HepG2 (cell line): ENCODE results near the gene SFTPB.

Source experiments
- CAMTA2 ChIP-seq: sonication (generic); formaldehyde crosslinking; IDR thresholded peaks from 2 replicates; pipeline ENCODE4 v1.4.0; 2020; ENCODE audit warnings: mild to moderate bottlenecking, missing genetic modification reagents, borderline replicate concordance
- CSRNP1 ChIP-seq: sonication (generic); formaldehyde crosslinking; IDR thresholded peaks from 2 replicates; pipeline ENCODE4 v1.8.1; 2023; ENCODE audit warnings: mild to moderate bottlenecking, missing genetic modification reagents
- FOSL2 ChIP-seq: sonication (generic); formaldehyde crosslinking; IDR thresholded peaks from 2 replicates; pipeline ENCODE4 v1.4.0; 2020; ENCODE audit warnings: missing genetic modification reagents
- GPBP1L1 ChIP-seq: sonication (generic); formaldehyde crosslinking; IDR thresholded peaks from 2 replicates; pipeline ENCODE4 v1.5.0; 2020; ENCODE audit warnings: mild to moderate bottlenecking, missing genetic modification reagents
- PHF8 ChIP-seq: sonication (generic); formaldehyde crosslinking; IDR thresholded peaks from 2 replicates; pipeline ENCODE4 v1.5.0; 2020; ENCODE audit warnings: missing genetic modification reagents
- YY1 ChIP-seq: IDR thresholded peaks from 2 replicates; pipeline ENCODE4 v1.6.1; 2011; ENCODE audit warnings: low read length, low read depth, moderate library complexity, mild to moderate bottlenecking; ENCODE audit not compliant: insufficient read depth, insufficient replicate concordance
- ZBTB8A ChIP-seq: sonication (generic); formaldehyde crosslinking; IDR thresholded peaks from 2 replicates; pipeline ENCODE4 v1.4.0; 2020; ENCODE audit warnings: mild to moderate bottlenecking, low read depth, missing genetic modification reagents, borderline replicate concordance
- ZNF12 ChIP-seq: sonication (generic); formaldehyde crosslinking; IDR thresholded peaks from 2 replicates; pipeline ENCODE4 v1.5.0; 2020; ENCODE audit warnings: missing genetic modification reagents
- ZNF7 ChIP-seq: IDR thresholded peaks from 2 replicates; pipeline ENCODE4 v1.6.1; 2016; ENCODE audit warnings: missing biosample characterization, missing genetic modification reagents
- TF ChIP-seq, protein P1 (sequence below): sonication (generic); formaldehyde crosslinking; IDR thresholded peaks from 2 replicates; pipeline ENCODE4 v1.4.0; 2020; ENCODE audit warnings: missing genetic modification reagents, borderline replicate concordance
- TF ChIP-seq, protein P2 (sequence below): sonication (generic); formaldehyde crosslinking; IDR thresholded peaks from 2 replicates; pipeline ENCODE4 v1.5.0; 2020; ENCODE audit warnings: mild to moderate bottlenecking, missing genetic modification reagents, moderate library complexity
- TF ChIP-seq, protein P3 (sequence below): sonication (generic); formaldehyde crosslinking; IDR thresholded peaks from 2 replicates; pipeline ENCODE4 v1.5.1; 2020; ENCODE audit warnings: mild to moderate bottlenecking, missing genetic modification reagents, moderate library complexity

DNA sequence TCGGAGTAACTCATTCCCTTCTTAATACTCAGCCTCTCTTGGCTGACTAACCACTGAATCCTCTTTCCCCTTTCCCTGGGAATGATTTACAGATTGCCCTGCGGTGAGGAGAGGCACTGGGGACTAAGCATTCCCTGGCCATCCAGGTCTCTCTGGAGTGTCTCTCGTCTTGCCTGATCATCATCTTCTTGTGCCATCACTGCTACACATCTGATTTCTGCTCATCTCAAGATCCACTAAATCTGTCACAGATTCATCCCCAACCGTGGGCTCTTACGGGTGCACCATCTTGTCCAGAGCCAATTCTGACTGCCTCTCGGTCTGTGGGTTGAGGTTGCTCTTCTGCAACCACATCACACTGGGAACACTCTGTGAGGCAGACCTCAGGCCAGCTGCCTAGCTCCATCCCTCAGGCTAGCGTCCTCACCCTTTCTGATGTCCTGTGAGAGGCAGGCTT is 12.0 kb downstream of the SFTPB start:
- no peak for TF ChIP-seq ZNF7 (CRISPR knock-in tag)
- no peak for TF ChIP-seq YY1
- no peak for TF ChIP-seq PHF8
- no peak for TF ChIP-seq CAMTA2 (CRISPR knock-in tag)
- TF ChIP-seq, protein P1, sequence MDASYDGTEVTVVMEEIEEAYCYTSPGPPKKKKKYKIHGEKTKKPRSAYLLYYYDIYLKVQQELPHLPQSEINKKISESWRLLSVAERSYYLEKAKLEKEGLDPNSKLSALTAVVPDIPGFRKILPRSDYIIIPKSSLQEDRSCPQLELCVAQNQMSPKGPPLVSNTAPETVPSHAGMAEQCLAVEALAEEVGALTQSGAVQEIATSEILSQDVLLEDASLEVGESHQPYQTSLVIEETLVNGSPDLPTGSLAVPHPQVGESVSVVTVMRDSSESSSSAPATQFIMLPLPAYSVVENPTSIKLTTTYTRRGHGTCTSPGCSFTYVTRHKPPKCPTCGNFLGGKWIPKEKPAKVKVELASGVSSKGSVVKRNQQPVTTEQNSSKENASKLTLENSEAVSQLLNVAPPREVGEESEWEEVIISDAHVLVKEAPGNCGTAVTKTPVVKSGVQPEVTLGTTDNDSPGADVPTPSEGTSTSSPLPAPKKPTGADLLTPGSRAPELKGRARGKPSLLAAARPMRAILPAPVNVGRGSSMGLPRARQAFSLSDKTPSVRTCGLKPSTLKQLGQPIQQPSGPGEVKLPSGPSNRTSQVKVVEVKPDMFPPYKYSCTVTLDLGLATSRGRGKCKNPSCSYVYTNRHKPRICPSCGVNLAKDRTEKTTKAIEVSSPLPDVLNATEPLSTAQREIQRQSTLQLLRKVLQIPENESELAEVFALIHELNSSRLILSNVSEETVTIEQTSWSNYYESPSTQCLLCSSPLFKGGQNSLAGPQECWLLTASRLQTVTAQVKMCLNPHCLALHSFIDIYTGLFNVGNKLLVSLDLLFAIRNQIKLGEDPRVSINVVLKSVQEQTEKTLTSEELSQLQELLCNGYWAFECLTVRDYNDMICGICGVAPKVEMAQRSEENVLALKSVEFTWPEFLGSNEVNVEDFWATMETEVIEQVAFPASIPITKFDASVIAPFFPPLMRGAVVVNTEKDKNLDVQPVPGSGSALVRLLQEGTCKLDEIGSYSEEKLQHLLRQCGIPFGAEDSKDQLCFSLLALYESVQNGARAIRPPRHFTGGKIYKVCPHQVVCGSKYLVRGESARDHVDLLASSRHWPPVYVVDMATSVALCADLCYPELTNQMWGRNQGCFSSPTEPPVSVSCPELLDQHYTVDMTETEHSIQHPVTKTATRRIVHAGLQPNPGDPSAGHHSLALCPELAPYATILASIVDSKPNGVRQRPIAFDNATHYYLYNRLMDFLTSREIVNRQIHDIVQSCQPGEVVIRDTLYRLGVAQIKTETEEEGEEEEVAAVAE = no peak
- TF ChIP-seq, protein P2, sequence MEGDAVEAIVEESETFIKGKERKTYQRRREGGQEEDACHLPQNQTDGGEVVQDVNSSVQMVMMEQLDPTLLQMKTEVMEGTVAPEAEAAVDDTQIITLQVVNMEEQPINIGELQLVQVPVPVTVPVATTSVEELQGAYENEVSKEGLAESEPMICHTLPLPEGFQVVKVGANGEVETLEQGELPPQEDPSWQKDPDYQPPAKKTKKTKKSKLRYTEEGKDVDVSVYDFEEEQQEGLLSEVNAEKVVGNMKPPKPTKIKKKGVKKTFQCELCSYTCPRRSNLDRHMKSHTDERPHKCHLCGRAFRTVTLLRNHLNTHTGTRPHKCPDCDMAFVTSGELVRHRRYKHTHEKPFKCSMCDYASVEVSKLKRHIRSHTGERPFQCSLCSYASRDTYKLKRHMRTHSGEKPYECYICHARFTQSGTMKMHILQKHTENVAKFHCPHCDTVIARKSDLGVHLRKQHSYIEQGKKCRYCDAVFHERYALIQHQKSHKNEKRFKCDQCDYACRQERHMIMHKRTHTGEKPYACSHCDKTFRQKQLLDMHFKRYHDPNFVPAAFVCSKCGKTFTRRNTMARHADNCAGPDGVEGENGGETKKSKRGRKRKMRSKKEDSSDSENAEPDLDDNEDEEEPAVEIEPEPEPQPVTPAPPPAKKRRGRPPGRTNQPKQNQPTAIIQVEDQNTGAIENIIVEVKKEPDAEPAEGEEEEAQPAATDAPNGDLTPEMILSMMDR (CRISPR knock-in tag) = no peak
- TF ChIP-seq FOSL2 (CRISPR knock-in tag) = no peak
- no peak for TF ChIP-seq CSRNP1 (CRISPR knock-in tag)
- TF ChIP-seq GPBP1L1 = no peak
- no peak for TF ChIP-seq ZNF12 (CRISPR knock-in tag)
- TF ChIP-seq, protein P3, sequence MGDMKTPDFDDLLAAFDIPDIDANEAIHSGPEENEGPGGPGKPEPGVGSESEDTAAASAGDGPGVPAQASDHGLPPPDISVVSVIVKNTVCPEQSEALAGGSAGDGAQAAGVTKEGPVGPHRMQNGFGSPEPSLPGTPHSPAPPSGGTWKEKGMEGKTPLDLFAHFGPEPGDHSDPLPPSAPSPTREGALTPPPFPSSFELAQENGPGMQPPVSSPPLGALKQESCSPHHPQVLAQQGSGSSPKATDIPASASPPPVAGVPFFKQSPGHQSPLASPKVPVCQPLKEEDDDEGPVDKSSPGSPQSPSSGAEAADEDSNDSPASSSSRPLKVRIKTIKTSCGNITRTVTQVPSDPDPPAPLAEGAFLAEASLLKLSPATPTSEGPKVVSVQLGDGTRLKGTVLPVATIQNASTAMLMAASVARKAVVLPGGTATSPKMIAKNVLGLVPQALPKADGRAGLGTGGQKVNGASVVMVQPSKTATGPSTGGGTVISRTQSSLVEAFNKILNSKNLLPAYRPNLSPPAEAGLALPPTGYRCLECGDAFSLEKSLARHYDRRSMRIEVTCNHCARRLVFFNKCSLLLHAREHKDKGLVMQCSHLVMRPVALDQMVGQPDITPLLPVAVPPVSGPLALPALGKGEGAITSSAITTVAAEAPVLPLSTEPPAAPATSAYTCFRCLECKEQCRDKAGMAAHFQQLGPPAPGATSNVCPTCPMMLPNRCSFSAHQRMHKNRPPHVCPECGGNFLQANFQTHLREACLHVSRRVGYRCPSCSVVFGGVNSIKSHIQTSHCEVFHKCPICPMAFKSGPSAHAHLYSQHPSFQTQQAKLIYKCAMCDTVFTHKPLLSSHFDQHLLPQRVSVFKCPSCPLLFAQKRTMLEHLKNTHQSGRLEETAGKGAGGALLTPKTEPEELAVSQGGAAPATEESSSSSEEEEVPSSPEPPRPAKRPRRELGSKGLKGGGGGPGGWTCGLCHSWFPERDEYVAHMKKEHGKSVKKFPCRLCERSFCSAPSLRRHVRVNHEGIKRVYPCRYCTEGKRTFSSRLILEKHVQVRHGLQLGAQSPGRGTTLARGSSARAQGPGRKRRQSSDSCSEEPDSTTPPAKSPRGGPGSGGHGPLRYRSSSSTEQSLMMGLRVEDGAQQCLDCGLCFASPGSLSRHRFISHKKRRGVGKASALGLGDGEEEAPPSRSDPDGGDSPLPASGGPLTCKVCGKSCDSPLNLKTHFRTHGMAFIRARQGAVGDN = no peak
- TF ChIP-seq ZBTB8A (CRISPR knock-in tag) = no peak
